Liver (tissue), 9 donors: ENCODE measurements around the gene ATG9B. TPM values are rescaled to one million over a fixed set of nuclear protein-coding genes. Genes with fewer than 3 reads are reported as not detected.
A peak's percentile ranks its signal among the peaks of the same experiment; 100 is the strongest.

Experiments
- DNase-seq: peaks from one replicate; pipeline ENCODE4 v3.0.0-alpha.2; 2017; ENCODE audit warnings: low spot score
- H3K27ac ChIP-seq, 2 donors: one replicate each; pipeline ENCODE4 v1.7.0; 2013; ENCODE audit warnings: inconsistent platforms in 2 of 2, low read length in 2 of 2, control low read depth in 1 of 2, low read depth in 1 of 2, mild to moderate bottlenecking in 1 of 2
- H3K27me3 ChIP-seq, 4 donors: one replicate each; pipeline versions ENCODE4 v1.6.1 to v1.7.0; 2013; ENCODE audit warnings: low read length in 3 of 4, inconsistent platforms in 1 of 4, mild to moderate bottlenecking in 1 of 4, moderate library complexity in 1 of 4; ENCODE audit not compliant: control insufficient read depth in 4 of 4, insufficient read depth in 4 of 4
- H3K36me3 ChIP-seq, 4 donors: one replicate each; pipeline versions ENCODE4 v1.6.1 to v1.7.0; 2013; ENCODE audit warnings: low read length in 3 of 4, mild to moderate bottlenecking in 3 of 4, low read depth in 1 of 4, moderate library complexity in 1 of 4; ENCODE audit not compliant: control insufficient read depth in 4 of 4, insufficient read depth in 3 of 4
- H3K4me1 ChIP-seq, 4 donors: one replicate each; pipeline versions ENCODE4 v1.6.1 to v1.7.0; 2013; ENCODE audit warnings: low read length in 3 of 4, mild to moderate bottlenecking in 3 of 4, moderate library complexity in 1 of 4; ENCODE audit not compliant: control insufficient read depth in 4 of 4, insufficient read depth in 4 of 4
- H3K4me3 ChIP-seq, 3 donors: one replicate each; pipeline versions ENCODE4 v1.6.1 to v1.7.0; 2013; ENCODE audit warnings: low read length in 3 of 3, control low read depth in 1 of 3, low read depth in 1 of 3, mild to moderate bottlenecking in 1 of 3
- H3K9ac ChIP-seq, 2 donors: one replicate each; pipeline ENCODE4 v1.7.0; 2013; ENCODE audit warnings: low read length in 2 of 2, mild to moderate bottlenecking in 2 of 2, moderate library complexity in 2 of 2, control low read depth in 1 of 2, low read depth in 1 of 2
- H3K9me3 ChIP-seq, 4 donors: one replicate each; pipeline versions ENCODE4 v1.6.1 to v1.7.0; 2013; ENCODE audit warnings: low read length in 3 of 4; ENCODE audit not compliant: control insufficient read depth in 4 of 4
- FOXA1 ChIP-seq: IDR thresholded peaks from 2 replicates; pipeline ENCODE4 v1.6.1; 2016; ENCODE audit warnings: antibody characterized with exemption
- FOXA2 ChIP-seq: IDR thresholded peaks from 2 replicates; pipeline ENCODE4 v1.6.1; 2016; ENCODE audit warnings: antibody characterized with exemption
- GABPA ChIP-seq, 2 donors: IDR thresholded peaks in 1 of 2; conservative IDR thresholded peaks in 1 of 2; 2 replicates each; pipeline ENCODE4 v1.6.1; 2016; ENCODE audit warnings: antibody characterized with exemption in 2 of 2, mild to moderate bottlenecking in 1 of 2, moderate library complexity in 1 of 2
- HNF4A ChIP-seq, 2 donors: conservative IDR thresholded peaks; 2 replicates each; pipeline ENCODE4 v1.6.1; 2016; ENCODE audit warnings: antibody characterized with exemption in 2 of 2, mild to moderate bottlenecking in 2 of 2
- HNF4G ChIP-seq: IDR thresholded peaks from 2 replicates; pipeline ENCODE4 v1.6.1; 2016; ENCODE audit warnings: antibody characterized with exemption
- JUND ChIP-seq, 2 donors: IDR thresholded peaks; 2 replicates each; pipeline ENCODE4 v1.6.1; 2016; ENCODE audit warnings: antibody characterized with exemption in 2 of 2
- RAD21 ChIP-seq, 2 donors: IDR thresholded peaks; 2 replicates each; pipeline ENCODE4 v1.6.1; 2016; ENCODE audit warnings: antibody characterized with exemption in 2 of 2, mild to moderate bottlenecking in 2 of 2
- RXRA ChIP-seq, 2 donors: IDR thresholded peaks; 2 replicates each; pipeline ENCODE4 v1.6.1; 2017 to 2018; ENCODE audit warnings: antibody characterized with exemption in 2 of 2, mild to moderate bottlenecking in 1 of 2
- TAF1 ChIP-seq: conservative IDR thresholded peaks from 2 replicates; pipeline ENCODE4 v1.6.1; 2016; ENCODE audit warnings: antibody characterized with exemption, mild to moderate bottlenecking
- WGBS: extraction: QIAGEN DNeasy Blood & Tissue Kit; methylation state at CpG from one replicate; pipeline ENCODE4 v1.1.7; 2013; 5-methylcytosine and 5-hydroxymethylcytosine counted together
- polyA plus RNA-seq, 2 donors: library from polyadenylated mRNA; stranded (reverse) in 1 of 2; unstranded in 1 of 2; fragments of 200-250 nt in 1 of 2; fragments of >200 nt in 1 of 2; fragmentation: Nextera tagmentation in 1 of 2; extraction: Ambion mirVana in 1 of 2; gene quantifications; one replicate each; pipeline versions ENCODE4 v1.2.1 to v1.2.3, GENCODE V29; 2013 to 2015
- total RNA-seq, 2 donors: library from RNA; depleted of rRNA; stranded (reverse); fragments of >200 nt; gene quantifications; one replicate each; pipeline ENCODE4 v1.2.3, GENCODE V29; 2014
- TF ChIP-seq, protein P1 (sequence below): IDR thresholded peaks from 2 replicates; pipeline ENCODE4 v1.6.1; 2016; ENCODE audit warnings: antibody characterized with exemption
- TF ChIP-seq, protein P2 (sequence below): IDR thresholded peaks from 2 replicates; pipeline ENCODE4 v1.6.1; 2016; ENCODE audit warnings: antibody characterized with exemption, mild to moderate bottlenecking
- TF ChIP-seq, protein P3 (sequence below): IDR thresholded peaks from 2 replicates; pipeline ENCODE4 v1.6.1; 2016; ENCODE audit warnings: antibody characterized with exemption
- TF ChIP-seq, protein P4 (sequence below): fragments of 150-350 bp; IDR thresholded peaks from 2 replicates; pipeline ENCODE4 v1.5.1; 2017; ENCODE audit warnings: improper control_type of control experiment, low read depth, low read length; ENCODE audit not compliant: missing input control
- donor health status: healthy.
- donor health status: healthy.
- donor health status: healthy.
- donor health status: healthy.
- donor health status: healthy.

Gene ATG9B
- total and polyA plus RNA-seq, 4 donors, result 0.61 TPM; not detected in 3

DNA sequence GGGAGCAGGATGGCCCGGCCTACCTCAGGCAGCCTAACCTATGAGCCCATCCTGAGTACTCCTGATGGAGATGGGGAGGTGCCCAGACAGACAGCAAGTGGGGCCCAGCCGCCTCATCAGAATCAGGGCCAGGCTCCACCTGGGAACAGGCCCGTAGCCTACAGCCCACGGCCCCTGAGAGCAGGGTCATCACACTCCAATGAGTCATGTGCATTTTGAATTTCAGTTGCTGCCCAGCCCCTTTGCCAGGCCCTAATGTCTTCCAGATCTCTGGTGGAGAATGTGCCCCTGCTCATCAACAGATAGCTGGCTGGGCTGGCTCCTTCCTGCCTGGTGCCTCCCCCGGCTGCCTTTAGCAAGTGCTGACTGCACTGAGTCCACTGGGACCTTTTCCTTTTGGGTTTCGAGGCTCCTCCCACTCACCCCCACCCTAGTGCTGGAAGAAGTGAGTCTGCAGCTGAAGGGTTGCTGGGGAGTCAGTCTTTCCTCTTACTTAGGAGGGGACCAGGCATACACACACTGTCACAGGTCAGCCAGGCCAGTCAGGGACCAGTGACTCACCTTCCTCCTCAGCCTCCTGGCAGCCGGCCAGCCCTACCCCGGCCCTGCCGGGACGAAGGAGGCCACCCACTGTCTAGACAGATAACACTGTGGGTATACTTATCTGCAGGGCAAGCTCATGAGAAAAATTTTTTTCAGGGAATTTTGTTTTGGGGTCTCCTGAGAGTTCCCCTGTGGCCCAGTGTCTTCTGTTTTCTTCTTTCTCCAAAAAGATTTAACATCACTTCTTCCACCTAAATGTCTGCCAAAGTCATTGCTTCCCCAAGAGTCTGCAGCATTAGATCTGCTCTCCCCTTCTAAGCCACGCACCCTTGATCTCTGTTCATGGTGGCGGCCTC is 14.9 kb upstream of the ATG9B start:
- DNase-seq, result peak; percentile 87
- no peak overlapping the region for H3K9ac ChIP-seq
- H3K27ac ChIP-seq, result no peak overlapping the region
- 54% methylated on average over 12 of the region's 12 CpGs for WGBS
- H3K4me3 ChIP-seq, result no peak overlapping the region
- H3K36me3 ChIP-seq, result peaks cover 0 to 28% (median 5%) of the 10 kb centered on the region in 4 donors
- peaks cover 0 to 5% (median 0%) of the 10 kb centered on the region in 4 donors for H3K4me1 ChIP-seq
- no peaks in the 10 kb centered on the region for H3K9me3 ChIP-seq
- peak in 1 of 2 donors; percentile 64 for TF ChIP-seq JUND (IDR thresholded peaks at IDR 0.05)
- TF ChIP-seq, protein P1, sequence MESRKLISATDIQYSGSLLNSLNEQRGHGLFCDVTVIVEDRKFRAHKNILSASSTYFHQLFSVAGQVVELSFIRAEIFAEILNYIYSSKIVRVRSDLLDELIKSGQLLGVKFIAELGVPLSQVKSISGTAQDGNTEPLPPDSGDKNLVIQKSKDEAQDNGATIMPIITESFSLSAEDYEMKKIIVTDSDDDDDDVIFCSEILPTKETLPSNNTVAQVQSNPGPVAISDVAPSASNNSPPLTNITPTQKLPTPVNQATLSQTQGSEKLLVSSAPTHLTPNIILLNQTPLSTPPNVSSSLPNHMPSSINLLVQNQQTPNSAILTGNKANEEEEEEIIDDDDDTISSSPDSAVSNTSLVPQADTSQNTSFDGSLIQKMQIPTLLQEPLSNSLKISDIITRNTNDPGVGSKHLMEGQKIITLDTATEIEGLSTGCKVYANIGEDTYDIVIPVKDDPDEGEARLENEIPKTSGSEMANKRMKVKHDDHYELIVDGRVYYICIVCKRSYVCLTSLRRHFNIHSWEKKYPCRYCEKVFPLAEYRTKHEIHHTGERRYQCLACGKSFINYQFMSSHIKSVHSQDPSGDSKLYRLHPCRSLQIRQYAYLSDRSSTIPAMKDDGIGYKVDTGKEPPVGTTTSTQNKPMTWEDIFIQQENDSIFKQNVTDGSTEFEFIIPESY, result no peak
- no peaks in the 10 kb centered on the region for H3K27me3 ChIP-seq

DNA sequence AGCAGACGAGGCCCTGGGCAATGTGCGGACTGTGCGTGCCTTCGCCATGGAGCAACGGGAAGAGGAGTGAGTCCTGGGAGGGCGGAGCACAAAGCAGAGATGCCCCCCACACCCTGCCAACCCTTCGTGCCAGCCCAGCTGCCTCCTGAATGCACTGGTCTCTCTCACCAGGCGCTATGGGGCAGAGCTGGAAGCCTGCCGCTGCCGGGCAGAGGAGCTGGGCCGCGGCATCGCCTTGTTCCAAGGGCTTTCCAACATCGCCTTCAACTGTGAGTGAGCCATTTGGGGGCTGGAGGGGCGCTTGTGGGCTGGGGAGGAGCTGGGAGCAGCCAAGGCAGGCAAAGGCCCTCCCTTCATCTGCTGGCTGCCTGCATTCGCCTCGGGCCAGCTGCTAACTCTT is 11.6 kb upstream of the ATG9B start:
- no peak overlapping the region for H3K4me3 ChIP-seq
- H3K9me3 ChIP-seq, result no peaks in the 10 kb centered on the region
- no peak overlapping the region for H3K9ac ChIP-seq
- H3K27ac ChIP-seq, result no peak overlapping the region
- no peak for DNase-seq
- no peaks in the 10 kb centered on the region for H3K27me3 ChIP-seq
- no peak for TF ChIP-seq FOXA2
- TF ChIP-seq HNF4A (conservative IDR thresholded peaks at IDR 0.05), result no peak
- no peak for TF ChIP-seq RXRA (IDR thresholded peaks at IDR 0.05)
- no peak for TF ChIP-seq HNF4G
- TF ChIP-seq RAD21 (IDR thresholded peaks at IDR 0.05), result no peak
- TF ChIP-seq, protein P2, sequence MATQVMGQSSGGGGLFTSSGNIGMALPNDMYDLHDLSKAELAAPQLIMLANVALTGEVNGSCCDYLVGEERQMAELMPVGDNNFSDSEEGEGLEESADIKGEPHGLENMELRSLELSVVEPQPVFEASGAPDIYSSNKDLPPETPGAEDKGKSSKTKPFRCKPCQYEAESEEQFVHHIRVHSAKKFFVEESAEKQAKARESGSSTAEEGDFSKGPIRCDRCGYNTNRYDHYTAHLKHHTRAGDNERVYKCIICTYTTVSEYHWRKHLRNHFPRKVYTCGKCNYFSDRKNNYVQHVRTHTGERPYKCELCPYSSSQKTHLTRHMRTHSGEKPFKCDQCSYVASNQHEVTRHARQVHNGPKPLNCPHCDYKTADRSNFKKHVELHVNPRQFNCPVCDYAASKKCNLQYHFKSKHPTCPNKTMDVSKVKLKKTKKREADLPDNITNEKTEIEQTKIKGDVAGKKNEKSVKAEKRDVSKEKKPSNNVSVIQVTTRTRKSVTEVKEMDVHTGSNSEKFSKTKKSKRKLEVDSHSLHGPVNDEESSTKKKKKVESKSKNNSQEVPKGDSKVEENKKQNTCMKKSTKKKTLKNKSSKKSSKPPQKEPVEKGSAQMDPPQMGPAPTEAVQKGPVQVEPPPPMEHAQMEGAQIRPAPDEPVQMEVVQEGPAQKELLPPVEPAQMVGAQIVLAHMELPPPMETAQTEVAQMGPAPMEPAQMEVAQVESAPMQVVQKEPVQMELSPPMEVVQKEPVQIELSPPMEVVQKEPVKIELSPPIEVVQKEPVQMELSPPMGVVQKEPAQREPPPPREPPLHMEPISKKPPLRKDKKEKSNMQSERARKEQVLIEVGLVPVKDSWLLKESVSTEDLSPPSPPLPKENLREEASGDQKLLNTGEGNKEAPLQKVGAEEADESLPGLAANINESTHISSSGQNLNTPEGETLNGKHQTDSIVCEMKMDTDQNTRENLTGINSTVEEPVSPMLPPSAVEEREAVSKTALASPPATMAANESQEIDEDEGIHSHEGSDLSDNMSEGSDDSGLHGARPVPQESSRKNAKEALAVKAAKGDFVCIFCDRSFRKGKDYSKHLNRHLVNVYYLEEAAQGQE, result no peak
- no peak for TF ChIP-seq JUND (IDR thresholded peaks at IDR 0.05)
- no peak for TF ChIP-seq GABPA (IDR thresholded peaks at IDR 0.05 in 1 of 2, conservative IDR thresholded peaks at IDR 0.05 in 1 of 2)
- TF ChIP-seq, protein P3, sequence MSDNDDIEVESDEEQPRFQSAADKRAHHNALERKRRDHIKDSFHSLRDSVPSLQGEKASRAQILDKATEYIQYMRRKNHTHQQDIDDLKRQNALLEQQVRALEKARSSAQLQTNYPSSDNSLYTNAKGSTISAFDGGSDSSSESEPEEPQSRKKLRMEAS, result no peak
- no peak for TF ChIP-seq TAF1
- TF ChIP-seq, protein P4, sequence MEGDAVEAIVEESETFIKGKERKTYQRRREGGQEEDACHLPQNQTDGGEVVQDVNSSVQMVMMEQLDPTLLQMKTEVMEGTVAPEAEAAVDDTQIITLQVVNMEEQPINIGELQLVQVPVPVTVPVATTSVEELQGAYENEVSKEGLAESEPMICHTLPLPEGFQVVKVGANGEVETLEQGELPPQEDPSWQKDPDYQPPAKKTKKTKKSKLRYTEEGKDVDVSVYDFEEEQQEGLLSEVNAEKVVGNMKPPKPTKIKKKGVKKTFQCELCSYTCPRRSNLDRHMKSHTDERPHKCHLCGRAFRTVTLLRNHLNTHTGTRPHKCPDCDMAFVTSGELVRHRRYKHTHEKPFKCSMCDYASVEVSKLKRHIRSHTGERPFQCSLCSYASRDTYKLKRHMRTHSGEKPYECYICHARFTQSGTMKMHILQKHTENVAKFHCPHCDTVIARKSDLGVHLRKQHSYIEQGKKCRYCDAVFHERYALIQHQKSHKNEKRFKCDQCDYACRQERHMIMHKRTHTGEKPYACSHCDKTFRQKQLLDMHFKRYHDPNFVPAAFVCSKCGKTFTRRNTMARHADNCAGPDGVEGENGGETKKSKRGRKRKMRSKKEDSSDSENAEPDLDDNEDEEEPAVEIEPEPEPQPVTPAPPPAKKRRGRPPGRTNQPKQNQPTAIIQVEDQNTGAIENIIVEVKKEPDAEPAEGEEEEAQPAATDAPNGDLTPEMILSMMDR, result no peak
- no peak for TF ChIP-seq FOXA1
- H3K36me3 ChIP-seq, result peaks cover 0 to 22% (median 5%) of the 10 kb centered on the region in 4 donors
- H3K4me1 ChIP-seq, result peaks cover 0 to 5% (median 0%) of the 10 kb centered on the region in 4 donors
- WGBS, result 94% methylated on average over 17 of the region's 17 CpGs
